Sigmoid colon (tissue), 4 donors: ENCODE data around the gene CNDP2.

ENCODE experiments used
- CTCF ChIP-seq, 4 experiments: fragments of 450-650 bp in 3 of 4; fragments of 200-600 bp in 1 of 4; IDR thresholded peaks; one replicate each; pipeline ENCODE4 v1.5.1; 2016 to 2019; ENCODE audit warnings: antibody characterized with exemption in 4 of 4, mild to moderate bottlenecking in 3 of 4, moderate library complexity in 2 of 4
- POLR2A ChIP-seq, 2 donors: fragments of 450-650 bp; IDR thresholded peaks; one replicate each; pipeline ENCODE4 v1.6.1; 2016; ENCODE audit warnings: antibody characterized with exemption in 2 of 2, mild to moderate bottlenecking in 2 of 2, moderate library complexity in 2 of 2
- POLR2AphosphoS5 ChIP-seq, 4 donors: sonication (generic); formaldehyde crosslinking; IDR thresholded peaks; one replicate each; pipeline ENCODE4 v1.6.1; 2017; ENCODE audit warnings: antibody characterized with exemption in 4 of 4

DNA sequence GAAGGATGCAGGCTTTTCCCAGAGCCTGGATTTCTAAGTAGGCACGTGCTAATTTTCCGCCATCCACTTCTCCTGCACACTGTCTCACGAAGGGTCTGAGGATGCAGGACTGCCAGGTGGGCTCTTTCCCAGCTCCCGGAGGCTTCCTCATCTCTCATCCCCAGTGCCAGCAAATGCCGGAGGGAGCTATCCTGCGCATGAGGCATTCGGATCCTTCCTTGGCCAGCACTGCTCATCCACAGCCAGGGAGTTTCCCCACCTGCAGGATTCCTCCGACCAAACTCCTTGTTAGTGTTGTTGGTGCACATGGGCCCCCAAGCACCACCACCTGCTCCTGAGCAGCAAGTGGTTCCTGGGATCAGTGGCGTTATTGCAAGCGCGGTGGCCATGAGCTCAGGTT is 43.1 kb downstream of the CNDP2 start:
- TF ChIP-seq CTCF (IDR thresholded peaks at IDR 0.05) (no peak), POLR2A (IDR thresholded peaks at IDR 0.05) (no peak), POLR2AphosphoS5 (IDR thresholded peaks at IDR 0.05) (no peak)
